HG03432 (cell line): ENCODE results near the gene NAA40.

Experiments used
- ATAC-seq: cut with Tn5 transposase; IDR thresholded peaks from one replicate; pipeline ENCODE4 v1.9.1; 2021; ENCODE audit warnings: mild to moderate bottlenecking, moderate library complexity; ENCODE audit not compliant: unreplicated experiment

The NAA40 gene

GRCh38 chr11:63985812-63986155 is 47.0 kb downstream of the NAA40 start:
- ATAC-seq: peak; percentile 55

GRCh38 chr11:63986156-63986931 is 47.5 kb downstream of the NAA40 start, which contains the start of gene OTUB1:
OTUB1 (plus strand) TSS chr11:63986438; CDS start chr11:63986457, 19 bp downstream.
- ATAC-seq: peak; percentile 87

GRCh38 chr11:63986932-63987513 is 48.2 kb downstream of the NAA40 start:
- ATAC-seq: no peak

- ATAC-seq: no peak
Observed at GRCh38 chr11:63991558-63991957, 52.8 kb downstream of the NAA40 start.

- no peak for ATAC-seq
Observed at GRCh38 chr11:63993100-63993499, 54.3 kb downstream of the NAA40 start.

GRCh38 chr11:63993993-63994392 is 55.2 kb downstream of the NAA40 start:
- no peak for ATAC-seq

- ATAC-seq: no peak
Observed at GRCh38 chr11:63996512-63996911, 57.7 kb downstream of the NAA40 start.

GRCh38 chr11:63997104-63997700 is 58.4 kb downstream of the NAA40 start:
- no peak for ATAC-seq

GRCh38 chr11:63997801-63998337 is 59.1 kb downstream of the NAA40 start:
- no peak for ATAC-seq

- no peak for ATAC-seq
Observed at GRCh38 chr11:63998558-63999348, 60.0 kb downstream of the NAA40 start.

GRCh38 chr11:63999349-64000025 is 60.7 kb downstream of the NAA40 start:
- no peak for ATAC-seq

- peak; percentile 53 for ATAC-seq
Observed at GRCh38 chr11:64000026-64000739, 61.4 kb downstream of the NAA40 start.

- ATAC-seq: no peak
Observed at GRCh38 chr11:64000740-64001483, 62.1 kb downstream of the NAA40 start.

GRCh38 chr11:64001484-64002420 is 63.0 kb downstream of the NAA40 start:
- no peak for ATAC-seq

GRCh38 chr11:64003807-64004589 is 65.2 kb downstream of the NAA40 start:
- ATAC-seq: no peak

- ATAC-seq: no peak
Observed at GRCh38 chr11:64004590-64004984, 65.8 kb downstream of the NAA40 start.

GRCh38 chr11:64005691-64006090 is 66.9 kb downstream of the NAA40 start:
- no peak for ATAC-seq
